Measurements from ENCODE around the gene ARAP1. TPM values are rescaled to one million over a fixed set of nuclear protein-coding genes. Genes with fewer than 3 reads are reported as not detected.

Gene ARAP1
- total and polyA plus RNA-seq, 2 of the 8 experiments (the other 6 are each of a cell fraction or from before 2014, with no cell fraction given), result 25.7 to 61.6 TPM

DNA sequence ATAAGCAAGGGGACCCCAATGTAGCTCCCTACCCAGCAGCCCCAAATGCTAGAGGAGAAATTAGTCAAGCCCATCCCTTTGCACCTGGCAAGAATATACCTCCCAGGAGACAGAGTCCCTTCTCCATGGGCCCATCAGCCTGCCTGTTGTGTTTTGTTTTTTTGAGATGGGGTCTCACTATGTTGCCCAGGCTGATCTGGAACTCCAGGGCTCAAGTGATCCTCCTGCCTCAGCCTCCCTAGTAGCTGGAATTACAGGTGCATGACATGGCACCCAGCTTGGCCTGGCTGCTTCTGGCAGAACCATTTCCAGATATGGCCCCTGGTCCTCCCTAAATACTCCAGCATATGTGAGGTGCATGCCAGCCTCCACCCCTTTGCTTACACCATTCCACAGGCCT is 100.1 kb downstream of the ARAP1 start:
- H2AK5ac ChIP-seq (ENCODE audit: low read depth, low read length), result no peak overlapping the region
- H3K23me2 ChIP-seq (ENCODE audit: low read depth, low read length), result peaks cover 2% of the 10 kb centered on the region; the same call in 1 of the 2 replicates
- no peak overlapping the region for H2BK120ac ChIP-seq (replicated peaks; ENCODE audit: low read depth, low read length)
- no peak overlapping the region for H4K8ac ChIP-seq (ENCODE audit: extremely low read depth, insufficient read depth, low read length)
- H3K4me3 ChIP-seq (ENCODE audit: extremely low read depth in 1 of 4, insufficient read depth in 2 of 4, low read depth in 3 of 4, low read length in 4 of 4), result no peak overlapping the region
- no peak overlapping the region for H3K27ac ChIP-seq (ENCODE audit: low read depth, low read length)
- no peaks in the 10 kb centered on the region for H3K36me3 ChIP-seq (ENCODE audit: control insufficient read depth in 2 of 4, insufficient read depth in 4 of 4, low read length in 3 of 4)
- no peak overlapping the region for H3K9ac ChIP-seq (replicated peaks in 1 of 4; ENCODE audit: extremely low read depth in 1 of 4, low read depth in 3 of 4, low read length in 3 of 4)
- H2BK15ac ChIP-seq (ENCODE audit: low read length), result no peak overlapping the region
- no peaks in the 10 kb centered on the region for H3K9me3 ChIP-seq (ENCODE audit: insufficient read depth in 2 of 2, low read depth in 1 of 2, low read length in 1 of 2)
- H2BK12ac ChIP-seq (ENCODE audit: low read depth, low read length), result no peak overlapping the region
- no peak overlapping the region for H3K56ac ChIP-seq (replicated peaks; ENCODE audit: insufficient read length, low read depth, low read length)
- no peak overlapping the region for H3K4ac ChIP-seq (replicated peaks; ENCODE audit: insufficient read length, low read depth, low read length)
- peaks cover 0 to 2% of the 10 kb centered on the region in 2 experiments for H4K20me1 ChIP-seq (replicated peaks in 1 of 2; ENCODE audit: control insufficient read depth in 1 of 2, insufficient read depth in 2 of 2, low read length in 2 of 2)
- no peak overlapping the region for H4K91ac ChIP-seq (replicated peaks; ENCODE audit: insufficient read length, low read length)
- no peak overlapping the region for H3K23ac ChIP-seq (ENCODE audit: insufficient read length)
- no peak overlapping the region for H2AFZ ChIP-seq (ENCODE audit: low read length)
- H4K5ac ChIP-seq (ENCODE audit: insufficient read length, low read depth, low read length), result no peak overlapping the region
- ChIA-PET POLR2A (ENCODE audit: partially characterized antibody) (interaction anchor here (1.2 kb wide), 1 partner anchor 27 kb away, joined by 3 read pairs; no protein-coding TSS in a partner anchor), CTCF (ENCODE audit: partially characterized antibody) (interaction anchor here (0.6 to 39.6 kb wide), 9 partner anchors 9 to 63 kb away, joined by 3 to 624 read pairs (median 6); no protein-coding TSS in a partner anchor)
- no peak overlapping the region for H2BK5ac ChIP-seq (ENCODE audit: low read depth, low read length)
- DNase-seq (ENCODE audit: low read depth in 1 of 2, low spot score in 2 of 2) (no peak), FAIRE-seq (no peak)
- TF ChIP-seq YY1 (IDR thresholded peaks at IDR 0.05; ENCODE audit: low read depth, low read length) (no peak), ZNF274 (IDR thresholded peaks at IDR 0.05; ENCODE audit: borderline replicate concordance, extremely low read depth, low read length) (no peak), NANOG (IDR thresholded peaks at IDR 0.05; ENCODE audit: insufficient read depth, low read depth, low read length, poor library complexity, severe bottlenecking) (no peak), BRCA1 (IDR thresholded peaks at IDR 0.05; ENCODE audit: low read depth, low read length) (no peak), SIX5 (IDR thresholded peaks at IDR 0.05; ENCODE audit: low read depth, low read length) (no peak), NRF1 (IDR thresholded peaks at IDR 0.05; ENCODE audit: low read depth, low read length) (no peak), HDAC6 (IDR thresholded peaks at IDR 0.05; ENCODE audit: low read depth, low read length) (no peak), CEBPB (IDR thresholded peaks at IDR 0.05; ENCODE audit: low read depth, low read length) (no peak), JUN (IDR thresholded peaks at IDR 0.05; ENCODE audit: low read depth, low read length) (no peak)
- H3K79me2 ChIP-seq (ENCODE audit: control insufficient read depth in 1 of 2, insufficient read depth in 2 of 2, low read length in 2 of 2), result no peaks in the 10 kb centered on the region
- peaks cover 0 to 12% (median 7%) of the 10 kb centered on the region in 4 experiments; a peak in 4 of 7 replicates for H3K4me1 ChIP-seq (replicated peaks in 1 of 4; ENCODE audit: control insufficient read depth in 3 of 4, insufficient read depth in 4 of 4, low read length in 3 of 4)
- H3K27me3 ChIP-seq (replicated peaks in 1 of 4; ENCODE audit: control insufficient read depth in 3 of 4, extremely low read depth in 1 of 4, insufficient read depth in 3 of 4, low read length in 3 of 4), result no peaks in the 10 kb centered on the region; a peak in 1 of 7 replicates
- H3K4me2 ChIP-seq (ENCODE audit: insufficient read depth in 1 of 2, low read depth in 2 of 2, low read length in 2 of 2), result no peak overlapping the region
- H2BK20ac ChIP-seq (ENCODE audit: low read length), result no peak overlapping the region
- no peak overlapping the region for H3K14ac ChIP-seq (ENCODE audit: insufficient read length)
- no peaks in the 10 kb centered on the region for H3K79me1 ChIP-seq (ENCODE audit: low read depth, low read length)
- no peak overlapping the region for H3K18ac ChIP-seq (ENCODE audit: extremely low read depth, low read length)

Measured in H1 (cell line).